ENCODE measurements around the gene VDAC1.

The VDAC1 gene

GRCh38 chr5:134022333-134022732, 17.6 kb upstream of the VDAC1 start:
- DNase-seq, result no peak

- DNase-seq, result no peak
Measured at GRCh38 chr5:134020188-134020587, 15.4 kb upstream of the VDAC1 start.

- DNase-seq, result no peak
Measured at GRCh38 chr5:134019636-134020035, 14.9 kb upstream of the VDAC1 start.

GRCh38 chr5:134018986-134019316, 14.2 kb upstream of the VDAC1 start:
- DNase-seq, result no peak

- DNase-seq, result no peak
Measured at GRCh38 chr5:134018154-134018985, 13.6 kb upstream of the VDAC1 start.

- DNase-seq, result no peak
Measured at GRCh38 chr5:134008266-134008749, 3.5 kb upstream of the VDAC1 start.

- DNase-seq, result no peak
Measured at GRCh38 chr5:134007581-134008265, 2.9 kb upstream of the VDAC1 start.

GRCh38 chr5:134006115-134006514, 1.3 kb upstream of the VDAC1 start:
- DNase-seq, result no peak

GRCh38 chr5:134005417-134006061, 764 bp upstream of the VDAC1 start:
- no peak for DNase-seq

- DNase-seq, result no peak
Measured at GRCh38 chr5:134003817-134004625, 754 bp downstream of the VDAC1 start.

- DNase-seq, result no peak
Measured at GRCh38 chr5:134003064-134003816, 1.5 kb downstream of the VDAC1 start.

- no peak for DNase-seq
Measured at GRCh38 chr5:134001938-134002731, 2.6 kb downstream of the VDAC1 start.

- DNase-seq, result no peak
Measured at GRCh38 chr5:134000696-134001453, 3.9 kb downstream of the VDAC1 start.

- no peak for DNase-seq
Measured at GRCh38 chr5:134000091-134000511, 4.7 kb downstream of the VDAC1 start.

- no peak for DNase-seq
Measured at GRCh38 chr5:133998807-133999206, 6.0 kb downstream of the VDAC1 start.

GRCh38 chr5:133998042-133998441, 6.7 kb downstream of the VDAC1 start:
- no peak for DNase-seq

GRCh38 chr5:133996683-133997252, 8.0 kb downstream of the VDAC1 start:
- DNase-seq, result no peak

GRCh38 chr5:133995883-133996563, 8.8 kb downstream of the VDAC1 start:
- DNase-seq, result no peak

- no peak for DNase-seq
Measured at GRCh38 chr5:133995341-133995740, 9.4 kb downstream of the VDAC1 start.

- DNase-seq, result no peak
Measured at GRCh38 chr5:133994990-133995333, 9.8 kb downstream of the VDAC1 start.

All from GOT3 (cell line).